Dermis microvascular lymphatic vessel endothelial cell (primary cell): ENCODE measurements around the gene TAS2R7. TPM values are rescaled to one million over a fixed set of nuclear protein-coding genes. Genes with fewer than 3 reads are reported as not detected.

ENCODE experiments used
- total RNA-seq: library from RNA; depleted of rRNA; stranded (reverse); fragments of >200 nt; gene quantifications from 2 replicates; pipeline ENCODE4 v1.2.1, GENCODE V29; 2014

TAS2R7 gene
- total RNA-seq, 1 donor from 2014 or later: not detected

Other genes starting within 250 kb of the TAS2R7 start
- gene MAGOHB, start 189.0 kb downstream of the TAS2R7 start, total RNA-seq: 8.7 and 11.3 TPM in 2 replicates
- 3.2 and 6.7 TPM in 2 replicates for gene STYK1, start 128.6 kb downstream of the TAS2R7 start, total RNA-seq
- 122 and 127 TPM in 2 replicates for gene YBX3, start 79.3 kb downstream of the TAS2R7 start, total RNA-seq
- gene TAS2R8, start 4.7 kb upstream of the TAS2R7 start, total RNA-seq: not detected in 2 replicates
- gene TAS2R9, start 7.5 kb upstream of the TAS2R7 start, total RNA-seq: not detected in 2 replicates
- 0.13 and 0.51 TPM in 2 replicates for gene TAS2R10, start 23.7 kb upstream of the TAS2R7 start, total RNA-seq
- gene PRR4, start 46.8 kb upstream of the TAS2R7 start, total RNA-seq: 0.13 and 0.51 TPM in 2 replicates
- 6.5 and 10.5 TPM in 2 replicates for gene PRH1, start 81.6 kb upstream of the TAS2R7 start, total RNA-seq
- gene TAS2R13, start 106.9 kb upstream of the TAS2R7 start, total RNA-seq: 0.39 and 0.63 TPM in 2 replicates
- gene PRH2, start 126.6 kb upstream of the TAS2R7 start, total RNA-seq: not detected in 2 replicates
- 0.90 and 1.0 TPM in 2 replicates for gene TAS2R14, start 136.6 kb upstream of the TAS2R7 start, total RNA-seq
- gene TAS2R50, start 184.3 kb upstream of the TAS2R7 start, total RNA-seq: 1.2 and 1.8 TPM in 2 replicates
- 1.3 and 2.3 TPM in 2 replicates for gene TAS2R20, start 195.7 kb upstream of the TAS2R7 start, total RNA-seq
- gene TAS2R19, start 220.0 kb upstream of the TAS2R7 start, total RNA-seq: 1.7 and 3.4 TPM in 2 replicates
- gene TAS2R31, start 228.8 kb upstream of the TAS2R7 start, total RNA-seq: 1.2 and 2.3 TPM in 2 replicates